Adrenal gland (tissue), 12 donors: ENCODE measurements around the gene CHCHD1. TPM values are rescaled to one million over a fixed set of nuclear protein-coding genes. Genes with fewer than 3 reads are reported as not detected.

Experiments used
- DNase-seq, 7 donors: peaks; one replicate each; pipeline ENCODE4 v3.0.0-alpha.2; 2019 to 2020
- H3K27ac ChIP-seq, 5 donors: fragments of 200-600 bp; sonication (generic) in 4 of 5; 1 replicate in 3 of 5; 2 replicates in 2 of 5; pipeline versions ENCODE4 v1.5.1 to v1.8.0; 2016 to 2020; ENCODE audit warnings: mild to moderate bottlenecking in 1 of 5
- H3K27me3 ChIP-seq: fragments of 200-600 bp; 2 replicates; pipeline ENCODE4 v1.8.0; 2021
- H3K36me3 ChIP-seq, 2 donors: fragments of 200-600 bp; replicated peaks in 1 of 2; 1 replicate in 1 of 2; 2 replicates in 1 of 2; pipeline versions ENCODE4 v1.5.1 to v1.8.0; 2018 to 2022
- H3K4me1 ChIP-seq, 2 donors: fragments of 200-600 bp; replicated peaks in 1 of 2; 1 replicate in 1 of 2; 2 replicates in 1 of 2; pipeline versions ENCODE4 v1.5.1 to v1.8.0; 2018 to 2021
- H3K4me3 ChIP-seq, 4 donors: fragments of 200-600 bp; sonication (generic) in 3 of 4; one replicate each; pipeline ENCODE4 v1.5.1; 2016 to 2018
- H3K9me3 ChIP-seq, 3 donors: fragments of 200-600 bp; sonication (generic) in 1 of 3; replicated peaks in 1 of 3; 1 replicate in 2 of 3; 2 replicates in 1 of 3; pipeline versions ENCODE4 v1.5.1 to v1.8.0; 2016 to 2021
- CTCF ChIP-seq, 6 experiments: fragments of 450-650 bp in 4 of 6; fragments of 200-600 bp in 2 of 6; sonication (generic) in 1 of 6; IDR thresholded peaks; 1 replicate in 5 of 6; 2 replicates in 1 of 6; pipeline versions ENCODE4 v1.5.1 to v1.8.0; 2016 to 2021; ENCODE audit warnings: antibody characterized with exemption in 6 of 6, mild to moderate bottlenecking in 2 of 6, moderate library complexity in 1 of 6
- POLR2A ChIP-seq, 2 donors: fragments of 450-650 bp; IDR thresholded peaks; one replicate each; pipeline ENCODE4 v1.6.1; 2017; ENCODE audit warnings: antibody characterized with exemption in 2 of 2, mild to moderate bottlenecking in 2 of 2, moderate library complexity in 1 of 2
- WGBS, 4 donors: extraction: QIAGEN DNeasy Blood & Tissue Kit in 2 of 4; methylation state at CpG; one replicate each; pipeline versions ENCODE4 v1.1.5 to v1.1.7; 2013 to 2017; 5-methylcytosine and 5-hydroxymethylcytosine counted together
- intact Hi-C, 2 donors: fragments of 100-400 bp; cut with DNase I; formaldehyde crosslinking; loops; one replicate each; pipeline versions ENCODE4 v1.14.1 to v1.15.0; 2022 to 2023
- polyA plus RNA-seq, 3 donors: library from polyadenylated mRNA; stranded (reverse); fragments of 200-250 nt in 2 of 3; fragments of 350-450 nt in 1 of 3; fragmentation: Illumina TruSeq in 1 of 3; extraction: RNeasy Lipid Tissue Mini Kit (QIAGEN cat#74804) in 1 of 3; gene quantifications; one replicate each; pipeline ENCODE4 v1.2.3, GENCODE V29; 2013 to 2014
- total RNA-seq, 9 donors: library from RNA; depleted of rRNA in 4 of 9; stranded (reverse); fragments of >200 nt in 4 of 9; fragments of 120-200 nt in 1 of 9; fragmentation: NEBNext Ultra II Directional in 1 of 9; extraction: Animal tissue kit (Norgen Biotek cat#: 25700) in 1 of 9; gene quantifications; one replicate each; pipeline versions ENCODE4 v1.1.0 to v1.2.4, GENCODE V29; 2013 to 2023
- donor health status: healthy with polysubstance abuse.
- donor health status: Bipolar disorder and iron deficiency.
- donor health status: DM: yes; HTN: yes; CAD: no.
- donor health status: DM: no; HTN: no; CAD: no.
- donor health status: DM: no; HTN: no; CAD: no.
- donor health status: DM: yes; HTN: yes; CAD: no.

Gene CHCHD1
- total and polyA plus RNA-seq, 12 donors: 31.7 to 83.1 (median 47.4) TPM

DNA sequence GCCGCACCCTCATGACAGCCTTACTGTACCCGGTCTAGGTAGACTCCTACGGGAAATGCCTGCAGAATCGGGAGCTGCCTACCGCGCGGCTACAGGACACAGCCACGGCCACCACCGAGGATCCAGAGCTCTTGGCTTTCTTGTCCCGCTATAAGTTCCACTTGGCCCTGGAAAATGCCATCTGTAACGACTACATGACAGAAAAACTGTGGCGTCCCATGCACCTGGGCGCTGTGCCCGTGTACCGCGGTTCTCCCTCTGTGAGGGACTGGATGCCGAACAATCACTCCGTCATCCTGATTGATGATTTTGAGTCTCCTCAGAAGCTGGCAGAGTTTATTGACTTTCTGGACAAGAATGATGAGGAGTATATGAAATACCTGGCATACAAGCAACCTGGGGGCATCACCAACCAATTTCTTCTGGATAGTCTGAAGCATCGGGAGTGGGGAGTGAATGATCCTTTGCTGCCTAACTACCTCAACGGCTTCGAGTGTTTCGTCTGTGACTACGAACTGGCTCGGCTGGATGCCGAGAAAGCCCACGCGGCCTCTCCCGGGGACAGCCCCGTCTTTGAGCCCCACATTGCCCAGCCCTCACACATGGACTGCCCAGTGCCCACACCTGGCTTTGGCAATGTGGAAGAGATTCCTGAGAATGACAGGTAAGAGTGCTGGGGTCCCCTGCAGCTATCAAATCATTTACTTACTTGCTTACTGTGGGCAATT is 8.5 kb upstream of the CHCHD1 start:
- intact Hi-C loops: no loop called here
- peak overlapping the region in 3 of 4 donors; percentile 48 to 90 (median 89) for H3K4me3 ChIP-seq
- TF ChIP-seq POLR2A (IDR thresholded peaks at IDR 0.05) (no peak), CTCF (IDR thresholded peaks at IDR 0.05) (no peak)
- peak overlapping the region in 4 of 5 donors; percentile 93 to 100 (median 96) for H3K27ac ChIP-seq
- 3 to 4% (median 4%) methylated on average over 13 to 29 of the region's 29 CpGs for WGBS, 4 donors
- peaks cover 15 to 37% of the 10 kb centered on the region in 2 donors for H3K4me1 ChIP-seq
- DNase-seq: peak in 5 of 7 donors; percentile 29 to 70 (median 35)
- no peaks in the 10 kb centered on the region for H3K27me3 ChIP-seq
- peaks cover 0 to 52% of the 10 kb centered on the region in 2 donors for H3K36me3 ChIP-seq
- H3K9me3 ChIP-seq: no peaks in the 10 kb centered on the region

DNA sequence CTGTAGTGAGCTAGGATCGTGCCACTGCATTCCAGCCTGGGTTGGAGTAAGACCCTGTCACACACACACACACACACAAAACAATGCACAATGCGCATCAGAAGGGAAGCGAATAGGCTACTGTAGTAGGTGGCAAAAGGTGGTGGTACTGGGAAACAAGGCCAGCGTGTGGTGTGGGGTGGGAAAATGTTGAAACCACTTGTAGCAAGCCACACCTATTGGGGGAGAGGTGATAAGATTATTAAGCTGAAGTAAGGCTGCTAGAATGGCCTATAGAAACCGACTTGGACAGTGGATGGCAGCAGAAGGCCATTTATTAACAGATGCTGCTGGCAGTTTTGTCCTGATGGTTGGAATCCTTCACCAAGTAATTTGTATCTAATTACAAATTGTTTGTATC is 7.2 kb upstream of the CHCHD1 start:
- 32 to 41% (median 35%) methylated on average over 5 of the region's 5 CpGs for WGBS, 4 donors
- no peak for TF ChIP-seq POLR2A (IDR thresholded peaks at IDR 0.05)
- no peak for TF ChIP-seq CTCF (IDR thresholded peaks at IDR 0.05)
- peaks cover 0 to 50% of the 10 kb centered on the region in 2 donors for H3K36me3 ChIP-seq

GRCh38 chr10:73779018-73779417 is 2.8 kb upstream of the CHCHD1 start:
- no peak overlapping the region for H3K27ac ChIP-seq
- no peak for TF ChIP-seq POLR2A (IDR thresholded peaks at IDR 0.05)
- TF ChIP-seq CTCF (IDR thresholded peaks at IDR 0.05): no peak
- peaks cover 9 to 42% of the 10 kb centered on the region in 2 donors for H3K4me1 ChIP-seq
- H3K4me3 ChIP-seq: no peak overlapping the region
- peaks cover 0 to 36% of the 10 kb centered on the region in 2 donors for H3K36me3 ChIP-seq
- intact Hi-C loops: no loop called here
- H3K9me3 ChIP-seq: no peaks in the 10 kb centered on the region
- WGBS, 4 donors: 91 to 99% (median 93%) methylated on average over 5 of the region's 5 CpGs
- DNase-seq: no peak
- H3K27me3 ChIP-seq: no peaks in the 10 kb centered on the region

More for the DNA sequence above, 7.2 kb upstream of the CHCHD1 start:
- no peak for DNase-seq
- H3K4me3 ChIP-seq: no peak overlapping the region
- no peak overlapping the region for H3K27ac ChIP-seq
- H3K4me1 ChIP-seq: peaks cover 15 to 37% of the 10 kb centered on the region in 2 donors
- intact Hi-C loops: no loop called here
- H3K9me3 ChIP-seq: no peaks in the 10 kb centered on the region
- H3K27me3 ChIP-seq: no peaks in the 10 kb centered on the region

GRCh38 chr10:73779539-73780197 is 2.2 kb upstream of the CHCHD1 start:
- WGBS, 4 donors: 87 to 93% (median 90%) methylated on average over 3 of the region's 3 CpGs
- intact Hi-C loops: no loop called here
- no peak for DNase-seq
- Histone ChIP-seq H3K27me3 (no peaks in the 10 kb centered on the region), H3K4me3 (no peak overlapping the region), H3K9me3 (no peaks in the 10 kb centered on the region), H3K4me1 (peaks cover 7 to 38% of the 10 kb centered on the region in 2 donors), H3K27ac (no peak overlapping the region), H3K36me3 (peaks cover 0 to 36% of the 10 kb centered on the region in 2 donors)
- TF ChIP-seq CTCF (IDR thresholded peaks at IDR 0.05): no peak
- TF ChIP-seq POLR2A (IDR thresholded peaks at IDR 0.05): no peak
